ENCODE data around the gene TSC22D4. TPM values are rescaled to one million over a fixed set of nuclear protein-coding genes. Genes with fewer than 3 reads are reported as not detected.

The TSC22D4 gene
- total RNA-seq, 4 donors from 2014 or later, result 29.2 to 65.0 (median 33.7) TPM

GRCh38 chr7:100429637-100430492 lies 49.1 kb downstream of the TSC22D4 start, which contains the start of gene MEPCE:
Gene MEPCE, plus strand, starts transcription at chr7:100429831. Its CDS starts 188 bp downstream, at chr7:100430019.
- TF ChIP-seq CTCF (IDR thresholded peaks at IDR 0.05) (peak in 1 of 6 experiments; percentile 9), POLR2A (IDR thresholded peaks at IDR 0.05) (peak in 1 of 4 donors; percentile 81)
- Histone ChIP-seq H3K36me3 (peaks cover 17 to 39% (median 17%) of the 10 kb centered on the region in 3 donors), H3K9me3 (no peaks in the 10 kb centered on the region), H3K4me3 (peak within 1 kb of the TSS; percentile 85 to 97 (median 88)), H3K4me1 (peaks cover 28 to 59% (median 36%) of the 10 kb centered on the region in 3 donors), H3K27ac (peak within 1 kb of the TSS; percentile 98 to 100 (median 100)), H3K27me3 (no peaks in the 10 kb centered on the region)
- peak; percentile 84 for DNase-seq
- intact Hi-C loops (cut with DNase I), result no loop called here
- WGBS, 2 donors, result 0% methylated on average over 7 of the region's 95 CpGs; no CpG with 5 or more reads in 1 of the 2 donors

- Histone ChIP-seq H3K4me3 (peak overlapping the region; percentile 85 to 97 (median 88)), H3K9me3 (no peaks in the 10 kb centered on the region), H3K36me3 (peaks cover 13 to 31% (median 15%) of the 10 kb centered on the region in 3 donors), H3K4me1 (peaks cover 28 to 51% (median 30%) of the 10 kb centered on the region in 3 donors), H3K27ac (peak overlapping the region; percentile 98 to 100 (median 100)), H3K27me3 (no peaks in the 10 kb centered on the region)
- DNase-seq, result peak; percentile 100
- intact Hi-C loops (cut with DNase I), result no loop called here
- TF ChIP-seq CTCF (IDR thresholded peaks at IDR 0.05) (peak in 4 of 6 experiments; percentile 31 to 71 (median 58)), POLR2A (IDR thresholded peaks at IDR 0.05) (peak in 3 of 4 donors; percentile 25 to 90 (median 65))
- 1 to 2% methylated on average over 10 to 15 of the region's 40 CpGs for WGBS, 2 donors
Measured at GRCh38 chr7:100428967-100429636, 49.9 kb downstream of the TSC22D4 start.

- WGBS, 2 donors, result 1 to 2% methylated on average over 27 to 42 of the region's 66 CpGs
- Histone ChIP-seq H3K36me3 (peaks cover 6 to 24% (median 7%) of the 10 kb centered on the region in 3 donors), H3K9me3 (no peaks in the 10 kb centered on the region), H3K27me3 (no peaks in the 10 kb centered on the region), H3K4me1 (peaks cover 28 to 44% (median 30%) of the 10 kb centered on the region in 3 donors), H3K4me3 (peak within 1 kb of the TSS; percentile 85 to 97 (median 88)), H3K27ac (peak within 1 kb of the TSS; percentile 98 to 100 (median 100))
- DNase-seq, result peak; percentile 90
- TF ChIP-seq POLR2A (IDR thresholded peaks at IDR 0.05) (peak; percentile 78 to 100 (median 100)), CTCF (IDR thresholded peaks at IDR 0.05) (peak in 3 of 6 experiments; percentile 2 to 22 (median 6))
- intact Hi-C loops (cut with DNase I), result no loop called here
Measured at GRCh38 chr7:100428199-100428966, 50.6 kb downstream of the TSC22D4 start, which contains the start of gene ZCWPW1. Gene ZCWPW1, minus strand, starts transcription at chr7:100428703. Its CDS starts 8,054 bp downstream, at chr7:100420649.

GRCh38 chr7:100427762-100428198 lies 51.2 kb downstream of the TSC22D4 start:
- peak overlapping the region; percentile 98 to 100 (median 100) for H3K27ac ChIP-seq
- H3K27me3 ChIP-seq, result no peaks in the 10 kb centered on the region
- peaks cover 28 to 38% (median 29%) of the 10 kb centered on the region in 3 donors for H3K4me1 ChIP-seq
- H3K4me3 ChIP-seq, result peak overlapping the region; percentile 85 to 97 (median 88)
- H3K36me3 ChIP-seq, result peaks cover 0 to 18% (median 1%) of the 10 kb centered on the region in 3 donors
- WGBS, 2 donors, result 46 to 50% methylated on average over 7 to 10 of the region's 16 CpGs
- intact Hi-C loops (cut with DNase I), result no loop called here
- TF ChIP-seq CTCF (IDR thresholded peaks at IDR 0.05), result no peak
- no peak for TF ChIP-seq POLR2A (IDR thresholded peaks at IDR 0.05)
- DNase-seq, result no peak
- no peaks in the 10 kb centered on the region for H3K9me3 ChIP-seq

All from esophagus squamous epithelium (tissue), 5 donors.